Hypothalamus (tissue), 51 donors: ENCODE results near the gene MRPL20.
"Not testable (repeated sequence)": the region's sequence is repeated elsewhere in the genome, so short reads cannot be mapped to it uniquely, and the experiment has no call there.

Source experiments
- DNase-seq, 51 donors: peaks; one replicate each; lab custom pipeline; 2025; lab: John Stamatoyannopoulos, UW

MRPL20 gene

DNA sequence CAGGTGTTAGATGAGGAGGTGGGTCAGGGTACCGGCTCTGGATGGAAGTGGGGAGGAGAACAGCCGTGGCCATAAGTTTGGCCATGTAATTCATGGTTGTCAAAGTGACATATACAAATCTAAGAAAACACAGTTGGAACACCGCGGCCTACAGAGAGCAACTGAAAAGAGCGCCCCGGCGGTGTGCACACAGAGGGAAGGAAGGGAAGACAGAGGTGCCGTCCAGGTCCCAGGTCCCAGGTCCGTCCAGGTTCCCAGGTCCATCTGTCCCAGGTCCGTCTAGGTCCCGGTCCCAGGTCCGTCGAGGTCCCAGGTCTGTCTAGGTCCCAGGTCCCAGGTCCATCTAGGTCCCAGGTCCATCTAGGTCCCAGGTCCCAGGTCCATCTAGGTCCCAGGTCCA lies 4.5 kb upstream of the MRPL20 start:
- DNase-seq = no peak

DNA sequence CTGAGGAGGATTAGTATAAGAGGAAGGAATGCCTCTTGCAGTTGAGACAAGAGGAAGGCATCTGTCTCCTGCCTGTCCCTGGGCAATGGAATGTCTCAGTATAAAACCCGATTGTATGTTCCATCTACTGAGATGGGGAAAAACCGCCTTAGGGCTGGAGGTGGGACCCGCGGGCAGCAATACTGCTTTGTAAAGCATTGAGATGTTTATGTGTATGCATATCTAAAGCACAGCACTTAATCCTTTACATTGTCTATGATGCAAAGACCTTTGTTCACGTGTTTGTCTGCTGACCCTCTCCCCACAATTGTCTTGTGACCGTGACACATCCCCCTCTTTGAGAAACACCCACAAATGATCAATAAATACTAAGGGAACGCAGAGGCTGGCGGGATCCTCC lies 3.1 kb upstream of the MRPL20 start:
- DNase-seq = not testable (repeated sequence)

DNA sequence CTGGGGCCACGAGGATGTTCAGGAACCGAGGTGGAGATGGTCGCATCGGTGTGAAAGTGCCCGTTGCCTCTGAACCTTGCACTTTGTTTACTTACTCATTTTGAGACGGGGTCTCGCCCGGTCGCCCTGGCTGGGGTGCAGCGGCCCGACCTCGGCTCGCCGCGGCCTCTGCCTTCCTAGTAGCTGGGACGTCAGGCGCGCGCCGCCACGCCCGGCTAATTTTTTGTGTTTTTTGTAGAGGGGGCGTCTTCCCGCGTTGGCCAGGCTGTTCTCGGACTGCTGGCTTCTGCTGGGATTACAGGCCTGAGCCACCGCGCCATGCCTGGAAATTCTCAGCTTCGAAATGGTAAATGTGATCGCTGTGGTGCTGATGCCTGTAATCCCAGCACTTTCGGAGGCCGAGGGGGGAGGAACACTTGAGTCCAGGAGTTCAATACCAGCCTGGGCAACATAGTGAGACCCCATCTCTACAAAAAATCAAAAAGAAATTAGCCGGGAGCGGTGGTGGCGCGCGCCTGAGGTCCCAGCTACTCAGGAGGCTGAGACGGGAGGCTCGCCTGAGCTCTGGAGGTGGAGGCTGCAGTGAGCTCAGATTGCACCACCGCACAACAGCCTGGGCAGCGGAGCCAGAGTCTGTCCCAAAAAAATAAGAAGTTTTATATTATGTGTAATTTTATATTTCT lies 684 bp upstream of the MRPL20 start:
- DNase-seq = no peak

DNA sequence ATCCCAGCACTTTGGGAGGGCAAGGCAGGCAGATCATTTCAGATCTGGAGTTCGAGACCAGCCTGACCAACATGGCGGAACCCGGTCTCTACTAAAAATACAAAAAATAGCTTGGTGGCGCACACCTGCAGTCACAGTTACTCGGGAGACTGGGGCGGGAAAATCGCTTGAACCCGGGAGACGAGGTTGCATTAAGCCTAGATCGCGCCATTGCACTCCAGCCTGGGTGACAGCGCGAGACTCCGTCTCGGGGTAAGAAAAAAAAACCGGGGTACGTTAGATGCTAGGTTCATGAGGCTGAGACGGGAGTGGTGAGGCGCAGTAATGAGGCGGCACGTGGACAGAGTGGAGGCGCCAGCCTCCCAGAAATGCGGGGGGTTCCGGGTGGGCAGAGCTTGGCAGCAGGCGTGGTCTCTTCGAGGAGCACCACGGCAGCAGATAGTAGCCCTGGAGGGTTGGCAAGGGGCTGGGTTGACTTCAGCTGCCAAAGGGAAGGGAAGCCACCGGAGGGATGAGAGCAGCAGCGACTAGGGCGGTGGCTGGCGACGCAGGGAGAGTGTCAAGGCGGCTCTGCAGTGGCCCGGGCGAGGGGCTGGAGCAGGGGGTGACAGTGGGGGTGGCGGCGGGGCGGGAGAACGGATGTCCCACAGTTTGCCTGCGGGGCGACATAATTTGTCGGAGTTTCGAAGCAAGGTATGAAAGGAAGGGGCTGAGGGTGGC lies 832 bp downstream of the MRPL20 start:
- DNase-seq = no peak

DNA sequence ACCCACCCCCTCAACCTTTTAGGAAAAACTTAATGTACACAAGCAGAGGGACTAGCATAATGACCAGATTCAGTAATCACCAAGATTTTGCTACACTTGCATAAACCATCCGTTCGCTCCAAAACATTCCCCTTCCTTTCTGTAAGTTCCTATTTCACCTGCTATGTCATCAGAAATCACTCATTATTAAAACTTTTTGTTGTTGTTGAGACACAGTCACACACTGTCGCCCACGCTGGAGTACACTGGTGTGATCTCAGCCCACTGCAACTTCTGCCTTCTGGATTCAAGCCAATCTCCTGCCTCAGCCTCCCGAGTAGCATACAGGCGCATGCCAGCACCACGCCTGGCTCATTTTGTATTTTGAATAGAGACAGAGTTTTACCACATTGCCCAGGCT lies 3.4 kb downstream of the MRPL20 start:
- DNase-seq = no peak

DNA sequence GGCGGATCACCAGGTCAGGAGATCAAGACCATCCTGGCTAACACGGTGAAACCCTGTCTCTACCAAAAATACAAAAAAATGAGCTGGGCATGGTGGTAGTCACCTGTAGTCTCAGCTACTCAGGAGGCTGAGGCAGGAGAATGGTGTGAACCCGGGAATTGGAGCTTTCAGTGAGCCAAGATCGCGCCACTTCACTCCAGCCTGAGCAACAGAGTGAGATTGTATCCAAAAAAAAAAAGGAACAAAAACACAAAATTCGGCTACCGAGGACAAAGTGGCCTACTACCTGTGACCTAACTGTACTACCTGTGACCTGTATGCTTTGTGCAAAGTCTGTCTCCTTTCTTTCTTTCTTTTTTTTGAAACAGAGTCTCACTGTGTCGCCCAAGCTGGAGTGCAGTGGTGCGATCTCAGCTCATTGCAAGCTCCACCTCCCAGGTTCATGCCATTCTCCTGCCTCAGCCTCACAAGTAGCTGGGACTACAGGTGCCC lies 4.1 kb downstream of the MRPL20 start:
- not testable (repeated sequence) for DNase-seq

DNA sequence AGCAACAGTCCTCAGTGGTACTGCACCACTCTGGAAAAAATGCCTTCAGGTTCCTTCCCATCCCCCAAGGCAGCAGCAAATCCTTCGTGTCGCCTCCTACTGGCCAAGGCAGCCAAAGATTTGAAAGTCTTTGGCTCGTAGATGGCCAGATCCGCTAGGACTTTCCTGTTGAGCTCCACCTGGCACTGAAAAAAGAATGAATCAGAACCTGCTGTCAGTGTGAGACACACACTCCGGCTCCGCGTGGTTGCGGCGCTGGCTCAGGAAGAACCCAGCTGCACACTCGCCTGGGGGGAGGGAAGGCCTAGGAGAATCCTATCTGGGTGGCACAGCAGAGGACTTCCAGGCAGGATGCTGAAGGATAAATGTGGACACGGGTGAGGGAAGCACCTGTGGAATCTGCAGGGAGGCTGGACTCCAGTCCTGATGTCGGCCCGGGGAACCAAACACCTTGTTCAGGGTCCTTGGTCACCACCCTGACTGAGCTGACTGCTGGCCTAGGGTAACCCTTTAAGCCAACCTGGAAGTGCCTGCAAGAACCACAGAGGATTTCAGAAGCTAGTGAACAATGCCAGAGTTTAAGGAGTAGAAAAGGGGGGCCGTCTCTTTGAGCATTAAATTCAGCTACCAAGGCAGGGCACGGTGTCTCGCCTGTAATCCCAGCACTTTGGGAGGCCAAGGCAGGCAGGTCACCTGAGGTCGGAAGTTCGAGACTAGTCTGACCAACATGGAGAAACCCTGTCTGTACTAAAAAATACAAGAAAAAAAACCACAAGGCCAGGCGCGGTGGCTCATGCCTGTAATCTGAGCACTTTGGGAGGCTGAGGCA lies 4.8 kb downstream of the MRPL20 start:
- peak in 1 of 51 donors; percentile 39 for DNase-seq

DNA sequence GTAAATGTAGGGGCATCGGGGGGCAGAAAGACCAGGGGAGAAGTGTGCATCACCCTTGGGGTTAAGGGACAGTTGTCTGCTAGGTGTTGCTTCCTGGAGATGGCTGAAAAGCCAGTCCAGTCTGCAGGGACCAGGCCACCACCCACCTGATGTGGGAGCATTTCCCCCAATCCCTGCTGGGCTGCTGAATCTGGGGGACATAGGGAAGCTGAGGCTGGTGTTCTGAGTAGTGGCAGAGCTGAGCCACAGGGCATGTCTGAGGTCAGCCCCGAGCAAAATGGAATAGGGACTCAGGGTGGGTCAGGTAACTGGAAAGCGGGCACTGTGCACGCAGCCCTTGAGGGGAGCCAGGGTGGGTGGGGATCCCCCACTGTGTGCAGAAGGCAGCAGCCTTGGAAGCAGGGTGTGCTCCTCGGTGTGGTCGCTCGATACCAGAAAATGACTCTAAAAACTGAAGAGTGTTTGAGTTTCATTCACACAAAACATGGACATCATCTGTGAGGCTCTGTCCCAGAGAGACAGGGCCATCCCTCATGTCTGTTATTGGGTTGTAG lies 5.6 kb downstream of the MRPL20 start:
- no peak for DNase-seq

DNA sequence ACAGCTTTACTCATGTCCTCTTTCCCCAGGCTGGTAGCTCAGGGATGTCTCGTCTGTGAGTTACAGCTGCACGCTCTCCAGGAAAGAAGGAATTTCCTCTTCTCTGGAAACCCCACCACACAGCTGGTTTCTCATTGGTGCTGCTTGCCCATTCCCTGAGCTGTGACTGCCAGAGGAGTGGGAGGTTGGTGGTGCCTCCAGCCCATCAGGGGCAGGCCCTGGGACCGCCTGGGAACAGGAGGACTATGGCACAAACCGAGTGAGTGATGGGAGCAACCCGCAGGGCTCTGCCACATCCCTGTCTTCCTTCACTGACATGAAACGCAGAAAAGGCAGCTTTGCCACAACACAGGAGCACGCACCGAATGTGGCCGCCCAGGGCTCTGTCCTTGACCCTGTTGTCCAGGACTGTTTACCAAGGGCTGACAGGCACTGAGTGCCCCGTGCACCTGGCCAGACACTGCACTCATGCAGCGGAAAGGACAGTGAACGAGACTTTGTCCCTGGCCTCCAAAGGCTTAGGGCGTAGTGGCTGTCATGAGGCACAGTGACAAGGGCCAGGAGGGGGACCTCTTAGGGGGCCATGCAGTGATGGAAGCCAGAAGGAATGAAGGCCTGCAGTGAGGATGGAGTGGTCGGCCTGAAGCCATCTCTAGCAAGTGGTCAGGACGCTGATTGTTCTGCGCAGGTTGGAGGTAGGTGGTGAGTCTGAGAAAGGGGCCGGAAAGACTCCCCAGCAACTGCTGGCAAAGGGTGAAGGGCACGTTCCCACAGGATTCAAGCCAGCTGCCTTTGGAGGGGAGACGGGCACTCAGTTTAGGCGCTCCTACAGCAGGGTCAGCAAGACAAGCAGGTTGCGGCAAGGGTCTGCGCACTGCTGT lies 6.3 kb downstream of the MRPL20 start:
- no peak for DNase-seq

GRCh38 chr1:1399872-1400575 lies 7.1 kb downstream of the MRPL20 start:
- no peak for DNase-seq

- DNase-seq = peak; percentile 79 to 99 (median 96)
These were observed 7.8 kb downstream of the MRPL20 start, which contains the start of gene CCNL2 for GRCh38 chr1:1399187-1399871. Gene CCNL2, minus strand, starts transcription at chr1:1399335. Its CDS starts 29 bp downstream, at chr1:1399306.

DNA sequence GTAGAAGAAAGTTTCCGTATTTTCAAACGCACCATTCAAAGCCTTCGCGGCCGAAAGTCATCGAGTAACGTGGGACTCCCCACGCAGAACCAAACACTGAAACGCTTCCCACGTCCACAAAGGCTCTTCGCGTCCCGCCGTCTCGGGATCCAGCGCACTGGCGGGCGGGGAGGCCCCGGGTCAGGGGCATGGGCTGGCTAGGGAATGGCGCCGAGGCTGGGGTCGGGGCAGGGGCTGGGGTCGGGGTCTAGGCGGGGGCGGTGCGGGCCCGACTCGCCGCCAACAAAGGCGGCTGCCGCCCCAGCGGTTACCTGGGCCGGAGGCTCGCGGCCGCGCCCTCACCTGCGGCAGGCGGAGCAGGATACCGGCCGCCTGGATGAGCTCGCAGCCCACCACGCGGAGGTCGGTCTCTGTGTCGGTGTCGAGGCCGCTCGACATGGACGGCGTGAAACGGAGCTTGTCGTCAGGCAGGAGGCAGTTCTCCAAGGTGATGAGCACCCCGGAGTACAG lies 8.4 kb downstream of the MRPL20 start:
- DNase-seq = no peak

DNA sequence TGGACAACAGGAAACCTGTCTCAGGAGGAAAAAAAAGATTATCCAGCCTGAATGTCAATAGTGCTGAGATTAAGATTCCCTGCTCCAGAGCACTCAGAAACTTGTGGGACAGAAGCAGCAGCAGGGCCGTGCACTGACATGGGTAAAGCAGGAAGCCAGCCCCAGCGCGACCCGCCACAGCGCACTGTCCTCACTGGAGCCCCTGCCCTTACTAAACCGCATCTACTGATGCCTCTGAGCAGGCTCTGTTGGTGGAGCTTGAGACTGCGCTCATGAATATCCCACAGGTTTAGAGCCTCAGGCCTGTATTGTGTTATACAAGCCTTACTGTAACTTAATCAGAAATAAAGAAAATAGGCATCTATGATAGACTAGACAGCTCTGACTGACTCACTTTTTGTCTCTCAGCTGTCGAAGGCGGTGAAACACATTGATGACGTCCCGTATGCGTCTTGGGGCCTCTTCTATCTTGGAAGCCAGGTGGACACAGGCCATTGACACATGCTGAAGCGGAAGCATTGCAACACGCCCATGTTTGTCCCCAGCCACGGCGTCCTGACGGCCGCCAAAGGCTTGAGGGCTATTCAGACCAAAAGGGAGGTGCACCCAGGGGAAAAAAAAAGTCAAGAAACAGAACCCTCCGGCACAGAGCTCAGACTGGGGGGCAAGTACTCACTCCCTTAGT lies 9.1 kb downstream of the MRPL20 start:
- DNase-seq = no peak

GRCh38 chr1:1395166-1395565 lies 11.9 kb downstream of the MRPL20 start:
- DNase-seq = no peak

DNA sequence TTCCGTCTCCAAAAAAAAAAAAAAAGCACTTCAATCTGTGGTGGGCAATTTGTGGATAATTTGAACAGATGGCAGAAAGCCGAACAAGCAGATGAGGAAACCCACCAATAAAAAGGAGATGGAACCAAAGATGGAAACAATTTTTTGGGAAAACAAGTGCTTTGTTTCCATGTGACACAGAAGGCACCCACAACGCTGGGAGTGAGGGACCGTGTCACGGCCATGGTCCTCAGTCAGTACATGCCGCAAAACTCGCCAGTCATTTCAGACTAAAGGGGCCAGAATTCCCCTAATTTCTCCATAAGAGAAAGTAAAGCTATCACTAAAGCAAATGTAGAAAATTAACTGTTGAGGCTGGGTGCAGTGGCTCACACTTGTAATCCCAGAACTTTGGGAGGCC lies 13.0 kb downstream of the MRPL20 start:
- DNase-seq = no peak

- DNase-seq = no peak
These were observed 13.7 kb downstream of the MRPL20 start for GRCh38 chr1:1393428-1393827.

GRCh38 chr1:1393014-1393413 lies 14.1 kb downstream of the MRPL20 start:
- DNase-seq = no peak

DNA sequence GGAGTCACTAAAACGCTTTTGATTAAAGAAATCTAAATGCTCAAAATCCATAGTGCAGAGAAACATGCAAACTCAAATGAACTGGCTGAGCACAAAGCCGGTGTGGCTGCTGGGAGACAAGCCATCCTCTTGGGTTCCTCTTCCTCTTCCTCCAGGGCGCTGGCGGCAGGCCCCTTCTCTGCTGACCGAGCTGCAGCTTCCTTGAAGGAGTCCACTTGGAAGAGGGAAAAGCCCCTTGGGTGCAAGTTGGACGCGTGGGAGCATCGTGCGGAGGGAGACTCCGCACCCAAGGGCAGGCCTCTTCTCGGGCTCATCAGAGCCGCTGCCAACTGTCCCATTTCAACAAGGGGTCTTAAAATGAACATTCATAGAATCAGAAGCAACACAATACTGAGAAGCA lies 15.9 kb downstream of the MRPL20 start:
- no peak for DNase-seq
